Hematopoietic multipotent progenitor cell treated with erythropoietin and hydrocortisone succinate and interleukin-3 and kit ligand, for 4 days (in vitro differentiated cells): ENCODE results near the gene PIM3.
A peak's percentile ranks its signal among the peaks of the same experiment; 100 is the strongest.

ENCODE experiments used
- DNase-seq: peaks from one replicate; pipeline ENCODE4 v3.0.0-alpha.2; 2015

The PIM3 gene

GRCh38 chr22:49960159-49961004 is at the start of gene PIM3:
Gene PIM3 (plus strand): TSS chr22:49960772. CDS start chr22:49960948, 176 bp downstream.
- DNase-seq: peak; percentile 98

DNA sequence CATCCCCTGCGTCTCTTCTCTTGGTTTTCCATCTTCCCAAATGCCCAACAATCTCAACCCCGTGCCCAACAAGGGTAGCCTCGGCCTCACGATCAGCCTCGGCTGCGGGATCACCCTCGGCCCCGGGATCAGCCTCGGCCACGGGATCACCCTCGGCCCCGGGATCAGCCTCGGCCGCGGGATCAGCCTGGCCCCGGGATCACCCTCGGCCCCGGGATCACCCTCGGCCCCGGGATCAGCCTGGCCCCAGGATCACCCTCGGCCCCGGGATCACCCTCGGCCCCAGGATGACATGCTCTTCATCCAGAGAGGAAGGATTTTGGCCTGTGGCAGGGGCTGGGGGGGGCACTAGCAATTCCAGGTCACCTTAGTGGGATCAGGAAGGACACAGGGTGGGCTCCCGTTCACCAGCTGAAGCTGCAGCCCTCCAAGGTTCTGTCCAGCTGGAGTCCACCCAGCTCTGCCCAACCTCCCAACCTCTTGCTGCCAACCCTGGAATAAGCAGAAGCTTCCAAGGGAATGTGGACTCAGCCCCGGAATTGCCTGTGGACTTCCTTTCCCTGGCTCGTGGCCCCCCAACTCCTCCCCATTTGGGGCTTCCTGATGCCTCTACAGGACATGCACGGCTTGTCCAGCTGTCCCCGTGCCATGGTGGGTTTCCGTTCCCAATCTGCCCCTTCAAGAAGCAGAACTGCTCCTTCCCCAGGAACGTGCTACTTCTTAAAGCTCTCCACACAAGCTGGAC is 48.5 kb upstream of the PIM3 start:
- no peak for DNase-seq

DNA sequence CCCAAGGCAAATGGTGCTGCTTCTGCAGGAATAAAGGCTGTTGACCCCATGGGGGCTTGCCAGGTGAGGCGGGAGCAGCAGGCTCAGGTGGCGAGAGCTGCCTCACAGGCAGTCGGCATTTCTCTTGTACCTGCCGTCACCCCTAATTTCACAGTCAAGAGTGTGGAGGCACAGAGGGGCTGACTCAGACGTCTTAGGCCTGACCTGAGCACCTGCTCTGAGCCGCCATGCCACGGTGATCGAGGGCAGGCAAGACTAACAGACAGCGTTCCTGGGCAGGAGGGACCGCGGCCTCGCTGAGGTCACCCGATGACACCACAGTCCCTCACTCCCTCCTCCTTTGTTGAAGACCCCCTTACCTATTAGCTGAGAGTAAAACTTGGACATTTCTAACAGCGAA is 47.5 kb upstream of the PIM3 start:
- DNase-seq: no peak

DNA sequence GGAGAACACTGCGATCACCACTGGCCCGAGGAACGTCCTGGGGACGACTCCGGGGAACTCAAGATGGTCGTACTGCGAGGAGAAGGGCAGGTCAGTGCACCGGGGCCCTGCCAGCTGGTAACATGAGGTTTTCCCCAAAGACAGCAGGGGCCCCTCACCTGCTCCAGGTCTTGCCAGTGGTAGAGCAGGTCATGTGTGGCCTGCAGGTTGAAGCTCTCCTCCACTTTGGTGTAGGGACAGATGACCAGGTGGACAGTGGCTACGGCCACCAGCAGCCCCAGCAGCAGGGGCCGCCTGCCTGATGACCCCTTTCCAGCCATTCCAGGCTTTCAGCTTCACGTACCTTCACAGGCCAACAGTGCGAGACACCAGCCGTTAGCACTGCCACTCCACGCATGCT is 47.1 kb upstream of the PIM3 start:
- no peak for DNase-seq

DNA sequence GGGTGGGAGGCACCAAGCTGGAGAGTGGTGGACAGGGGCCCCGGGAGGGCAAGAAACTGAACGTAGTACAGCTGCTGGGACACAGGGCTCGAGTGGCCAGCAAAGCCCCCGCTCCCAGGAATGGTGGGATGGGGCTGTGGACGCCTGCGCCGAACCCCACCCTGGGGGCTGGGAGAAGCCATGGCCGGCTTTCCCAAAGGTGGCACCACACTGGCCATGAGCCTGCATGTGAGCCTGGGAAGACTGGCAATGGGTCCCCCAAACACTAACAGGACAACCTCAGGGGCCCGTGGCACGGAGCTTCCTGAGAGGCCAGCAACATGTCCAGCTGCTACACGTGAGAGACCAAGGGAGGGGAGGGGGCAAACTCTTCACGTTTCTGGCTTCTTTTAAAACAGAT is 46.3 kb upstream of the PIM3 start:
- no peak for DNase-seq

GRCh38 chr22:49915610-49916009 is 45.0 kb upstream of the PIM3 start:
- DNase-seq: no peak

GRCh38 chr22:49916831-49917230 is 43.7 kb upstream of the PIM3 start:
- DNase-seq: no peak

GRCh38 chr22:49917974-49918910 is 42.3 kb upstream of the PIM3 start, which contains the start of the genes ALG12 and CRELD2:
Gene ALG12 (minus strand): TSS chr22:49918438. CDS start chr22:49913765, 4,673 bp downstream.
Gene CRELD2 (plus strand): TSS chr22:49918634. CDS start chr22:49918770, 136 bp downstream.
- DNase-seq: peak; percentile 98

DNA sequence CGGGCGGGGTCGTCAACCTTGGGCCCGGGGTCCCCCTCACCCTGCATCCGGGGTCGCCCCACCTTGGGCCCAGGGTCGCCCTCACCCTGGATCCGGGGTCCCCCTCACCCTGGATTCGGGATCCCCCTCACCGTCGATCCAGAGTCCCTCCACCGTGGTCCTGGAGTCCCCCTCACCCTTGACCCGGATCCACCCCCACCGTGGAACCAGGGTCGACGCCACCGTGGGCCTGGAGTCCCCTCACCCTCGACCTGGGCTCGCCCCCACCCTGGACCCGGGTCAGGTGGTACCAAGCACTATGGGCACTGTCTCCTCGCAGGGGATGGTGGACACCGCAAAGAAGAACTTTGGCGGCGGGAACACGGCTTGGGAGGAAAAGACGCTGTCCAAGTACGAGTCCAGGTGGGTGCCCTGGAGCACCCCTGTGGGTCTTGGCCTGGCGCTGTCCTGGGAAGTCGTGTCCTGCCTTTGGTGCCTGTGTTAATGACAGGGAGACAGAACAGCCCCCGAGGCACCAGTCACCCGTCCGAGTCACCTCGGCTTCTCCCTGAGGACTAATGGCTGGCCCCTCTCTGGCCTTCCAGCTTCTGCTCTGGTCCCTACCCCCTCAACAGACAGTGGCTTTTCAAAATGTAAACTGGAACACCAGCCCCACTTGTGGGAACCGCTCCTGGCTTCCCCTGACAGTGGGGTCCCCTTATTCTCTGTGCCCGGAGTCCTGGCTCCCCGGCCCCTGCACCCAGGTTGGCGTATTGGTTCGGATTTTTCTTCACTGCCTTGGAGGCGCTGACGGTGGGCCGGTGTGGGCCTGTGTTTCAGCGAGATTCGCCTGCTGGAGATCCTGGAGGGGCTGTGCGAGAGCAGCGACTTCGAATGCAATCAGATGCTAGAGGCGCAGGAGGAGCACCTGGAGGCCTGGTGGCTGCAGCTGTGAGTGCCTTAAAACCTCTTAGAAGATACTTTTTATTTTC is 41.4 kb upstream of the PIM3 start:
- no peak for DNase-seq

DNA sequence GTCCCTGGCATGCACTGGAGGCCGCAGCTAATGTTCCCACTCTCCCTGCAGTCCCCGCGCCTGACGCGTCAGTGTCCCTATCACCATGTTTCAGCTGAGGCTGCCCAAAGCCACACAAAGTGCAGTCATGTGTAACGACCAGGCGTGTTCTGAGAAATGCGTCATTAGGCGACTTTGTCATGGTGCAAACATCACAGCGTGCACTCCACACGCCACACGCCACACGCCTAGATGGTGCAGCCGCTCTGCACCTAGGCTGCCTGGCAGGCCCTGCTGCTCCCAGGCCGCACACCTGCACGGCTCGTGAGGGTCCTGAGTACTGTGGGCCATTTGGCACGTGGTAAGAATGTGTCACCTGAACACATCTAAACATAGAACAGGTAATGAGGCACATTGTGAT is 39.7 kb upstream of the PIM3 start:
- DNase-seq: no peak

- DNase-seq: no peak
Measured at GRCh38 chr22:49921508-49922278, 38.9 kb upstream of the PIM3 start.

- DNase-seq: no peak
Measured at GRCh38 chr22:49922484-49922883, 38.1 kb upstream of the PIM3 start.

DNA sequence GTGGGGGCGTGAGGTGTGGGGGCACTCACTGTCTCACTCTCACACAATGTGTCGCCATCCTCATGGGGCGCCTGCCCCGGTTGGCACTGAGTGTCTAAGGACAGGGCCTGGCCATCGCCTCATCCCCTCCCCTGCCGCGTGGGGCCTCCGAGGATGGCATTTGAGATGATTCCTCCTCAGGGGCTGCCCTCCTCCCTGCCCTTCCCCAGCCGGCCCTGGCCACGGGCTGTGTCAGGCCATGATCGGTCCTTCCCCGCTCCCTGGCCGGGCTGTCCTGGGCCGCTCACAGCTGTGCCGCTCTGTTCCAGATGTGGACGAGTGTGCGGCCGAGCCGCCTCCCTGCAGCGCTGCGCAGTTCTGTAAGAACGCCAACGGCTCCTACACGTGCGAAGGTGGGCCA is 37.6 kb upstream of the PIM3 start:
- no peak for DNase-seq

GRCh38 chr22:49923445-49923844 is 37.1 kb upstream of the PIM3 start:
- peak; percentile 54 for DNase-seq

DNA sequence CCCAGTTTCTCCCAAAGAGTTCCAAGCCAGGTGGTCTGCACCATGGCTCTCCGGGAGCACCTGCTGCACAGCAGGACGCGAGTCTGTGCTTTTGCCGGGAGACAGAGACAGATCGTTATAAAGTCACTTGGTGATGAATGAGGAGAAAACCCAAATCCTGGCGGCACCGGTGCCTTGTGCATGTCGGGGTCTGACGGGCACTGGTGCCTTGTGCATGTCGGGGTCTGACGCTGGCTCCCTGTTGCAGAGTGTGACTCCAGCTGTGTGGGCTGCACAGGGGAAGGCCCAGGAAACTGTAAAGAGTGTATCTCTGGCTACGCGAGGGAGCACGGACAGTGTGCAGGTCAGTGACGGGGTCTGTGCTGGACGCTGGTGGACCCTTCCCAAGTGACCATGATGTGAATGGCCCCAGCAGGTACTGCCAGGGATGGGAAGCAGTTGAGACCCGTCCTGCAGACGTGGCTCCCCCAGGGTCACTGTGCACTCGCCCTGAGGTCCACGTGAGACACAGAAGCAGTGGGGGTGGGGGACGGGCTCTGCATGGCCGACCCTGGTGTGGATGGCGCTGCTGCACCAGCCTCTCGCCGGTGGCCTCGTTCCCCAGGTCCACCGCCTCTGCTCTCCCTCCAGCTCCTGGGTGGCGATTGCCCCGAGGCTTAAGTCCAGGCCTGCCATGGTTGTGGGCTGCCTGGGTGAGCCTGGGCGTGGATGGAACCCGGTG is 36.3 kb upstream of the PIM3 start:
- DNase-seq: no peak

- DNase-seq: peak; percentile 55
Measured at GRCh38 chr22:49925525-49926128, 34.9 kb upstream of the PIM3 start.

GRCh38 chr22:49926916-49927315 is 33.7 kb upstream of the PIM3 start:
- no peak for DNase-seq

DNA sequence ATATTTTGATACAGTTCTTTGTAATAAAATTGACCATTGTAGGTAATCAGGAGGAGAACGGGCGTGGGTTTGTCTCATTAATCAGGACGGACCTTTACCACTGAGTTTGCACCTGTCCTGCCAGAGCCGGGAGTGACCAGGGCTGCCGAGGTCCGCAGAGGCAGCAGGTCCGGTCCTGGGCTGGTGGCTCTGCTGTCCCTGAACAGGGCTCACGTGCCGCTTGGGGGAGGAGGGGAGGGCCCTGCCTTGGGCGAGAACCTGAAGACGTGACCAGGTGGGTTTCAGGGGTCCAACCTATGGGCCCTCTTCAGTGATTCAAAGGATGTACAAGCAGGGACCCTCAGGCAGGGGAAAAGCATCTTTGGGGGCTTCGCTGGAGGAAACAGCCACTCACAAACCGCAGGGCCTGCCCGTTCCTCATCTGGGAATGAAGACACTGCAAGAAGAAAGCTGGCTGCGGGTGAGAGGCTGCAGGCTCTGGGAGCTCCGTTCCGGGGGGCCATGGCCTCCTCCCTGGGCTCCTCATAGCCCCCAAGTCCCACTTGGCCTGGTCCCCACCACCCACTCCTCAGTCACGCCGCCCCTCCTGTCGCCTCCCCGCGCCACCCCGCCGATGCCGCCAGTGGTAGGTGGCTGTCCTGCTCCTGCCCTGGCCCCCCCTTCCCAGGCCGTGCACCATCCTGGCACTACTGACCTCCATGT is 32.9 kb upstream of the PIM3 start:
- no peak for DNase-seq

DNA sequence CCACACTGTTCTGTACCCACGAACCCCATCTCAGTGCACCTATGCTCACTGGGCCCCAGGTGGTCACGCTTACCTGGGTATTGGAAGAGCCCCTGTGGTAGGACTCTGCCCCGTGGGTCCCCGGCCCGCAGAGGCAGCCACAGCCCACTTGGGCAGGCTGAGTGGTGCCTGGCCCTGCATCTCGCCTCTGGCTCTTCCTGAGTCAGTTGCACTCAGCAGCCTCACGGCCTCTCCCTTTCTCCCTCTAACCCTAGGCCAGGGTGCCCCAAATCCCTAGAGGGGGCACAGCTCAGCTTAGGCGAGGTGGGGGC is 32.4 kb upstream of the PIM3 start:
- no peak for DNase-seq
